ENCODE measurements around the gene TAT. TPM values are rescaled to one million over a fixed set of nuclear protein-coding genes. Genes with fewer than 3 reads are reported as not detected.

The TAT gene
- total RNA-seq, 1 experiment from 2014 or later = 0.68 TPM

DNA sequence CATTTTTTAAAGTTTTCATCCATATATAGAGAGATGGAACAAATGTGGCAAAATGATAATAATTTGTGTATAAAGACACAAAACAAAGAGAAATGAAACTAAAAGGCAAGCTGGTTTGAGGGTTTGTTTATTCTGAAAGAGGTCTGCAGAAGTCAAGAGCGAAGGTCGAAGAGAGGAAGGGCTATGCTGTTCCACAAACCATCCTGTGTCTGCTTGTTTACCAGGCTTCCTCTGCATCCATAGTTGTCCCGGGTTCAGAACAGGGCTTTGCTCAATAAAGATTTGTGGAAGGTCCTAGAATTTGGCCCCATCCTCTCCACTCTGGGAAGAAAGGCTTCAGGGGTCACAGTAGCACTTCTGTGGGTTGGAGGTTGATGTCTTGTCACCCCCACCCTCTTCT lies 46.7 kb upstream of the TAT start (continued):
- TF ChIP-seq ZNF396 (CRISPR knock-in tag; IDR thresholded peaks at IDR 0.05; ENCODE audit: borderline replicate concordance) (no peak), NR1H2 (CRISPR knock-in tag; IDR thresholded peaks at IDR 0.05) (no peak), ZNF138 (CRISPR knock-in tag; conservative IDR thresholded peaks at IDR 0.05) (no peak)

DNA sequence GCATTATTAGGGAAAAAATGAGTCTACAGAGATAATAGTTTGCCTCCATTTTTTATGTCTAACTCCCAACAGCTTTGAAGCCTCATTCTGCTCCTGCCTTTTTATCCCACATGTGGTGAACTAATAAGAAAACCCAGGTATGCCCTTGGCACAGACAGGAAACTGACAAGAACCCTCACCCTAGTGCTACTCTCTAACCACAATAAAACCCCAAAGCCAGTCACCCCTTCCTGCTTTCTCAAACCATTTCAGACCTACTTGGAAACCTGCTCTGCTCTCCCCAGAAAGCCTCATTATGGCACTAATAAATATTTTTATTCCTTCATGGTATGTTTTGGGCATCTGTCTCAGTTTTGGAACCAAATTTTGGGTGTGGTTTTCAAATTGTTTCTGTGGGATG lies 45.2 kb upstream of the TAT start:
- Mint-ChIP-seq H3K9me3 (peaks cover 20% of the 10 kb centered on the region), H3K27ac (no peak overlapping the region), H3K27me3 (ENCODE audit: low read depth) (peaks cover 3% of the 10 kb centered on the region), H3K36me3 (no peaks in the 10 kb centered on the region), H3K4me1 (peaks cover 6% of the 10 kb centered on the region), H3K4me3 (no peak overlapping the region)
- TF ChIP-seq SMAD4 (CRISPR knock-in tag; IDR thresholded peaks at IDR 0.05) (no peak), ZNF232 (CRISPR knock-in tag; IDR thresholded peaks at IDR 0.05) (no peak)
- TF ChIP-seq, protein P1, sequence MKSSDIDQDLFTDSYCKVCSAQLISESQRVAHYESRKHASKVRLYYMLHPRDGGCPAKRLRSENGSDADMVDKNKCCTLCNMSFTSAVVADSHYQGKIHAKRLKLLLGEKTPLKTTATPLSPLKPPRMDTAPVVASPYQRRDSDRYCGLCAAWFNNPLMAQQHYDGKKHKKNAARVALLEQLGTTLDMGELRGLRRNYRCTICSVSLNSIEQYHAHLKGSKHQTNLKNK (CRISPR knock-in tag; IDR thresholded peaks at IDR 0.05) = no peak
- ChIA-PET CTCF (no interaction called here), POLR2A (no interaction called here)
- DNase-seq (ENCODE audit: low spot score) = no peak
- no peak for ATAC-seq

DNA sequence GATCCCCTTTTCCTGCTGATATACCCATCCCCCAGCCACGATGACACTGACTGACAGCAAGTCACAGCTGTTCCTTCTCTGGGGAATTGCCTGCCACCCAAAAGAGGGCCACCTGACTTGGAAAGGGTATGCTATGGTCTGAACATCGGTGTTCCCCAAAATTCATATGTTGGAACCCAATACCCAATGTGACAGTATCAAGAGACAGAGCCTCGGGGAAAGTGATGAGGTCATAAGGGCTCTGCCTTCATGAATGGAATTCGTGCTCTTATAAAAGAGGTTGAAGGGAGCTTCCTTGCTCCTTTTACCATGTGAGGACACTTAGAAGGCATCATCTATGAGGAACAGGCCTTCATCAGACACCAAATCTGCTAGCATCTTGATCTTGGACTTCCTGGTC lies 41.5 kb upstream of the TAT start:
- no peak overlapping the region for H3K4me3 Mint-ChIP-seq
- CTCF ChIA-PET = no interaction called here
- H3K27me3 Mint-ChIP-seq (ENCODE audit: low read depth) = peaks cover 3% of the 10 kb centered on the region
- POLR2A ChIA-PET = no interaction called here
- no peak overlapping the region for H3K27ac Mint-ChIP-seq
- no peak for ATAC-seq
- H3K36me3 Mint-ChIP-seq = no peaks in the 10 kb centered on the region
- peaks cover 20% of the 10 kb centered on the region for H3K9me3 Mint-ChIP-seq
- DNase-seq (ENCODE audit: low spot score) = no peak
- H3K4me1 Mint-ChIP-seq = peaks cover 6% of the 10 kb centered on the region
- TF ChIP-seq, protein P2, sequence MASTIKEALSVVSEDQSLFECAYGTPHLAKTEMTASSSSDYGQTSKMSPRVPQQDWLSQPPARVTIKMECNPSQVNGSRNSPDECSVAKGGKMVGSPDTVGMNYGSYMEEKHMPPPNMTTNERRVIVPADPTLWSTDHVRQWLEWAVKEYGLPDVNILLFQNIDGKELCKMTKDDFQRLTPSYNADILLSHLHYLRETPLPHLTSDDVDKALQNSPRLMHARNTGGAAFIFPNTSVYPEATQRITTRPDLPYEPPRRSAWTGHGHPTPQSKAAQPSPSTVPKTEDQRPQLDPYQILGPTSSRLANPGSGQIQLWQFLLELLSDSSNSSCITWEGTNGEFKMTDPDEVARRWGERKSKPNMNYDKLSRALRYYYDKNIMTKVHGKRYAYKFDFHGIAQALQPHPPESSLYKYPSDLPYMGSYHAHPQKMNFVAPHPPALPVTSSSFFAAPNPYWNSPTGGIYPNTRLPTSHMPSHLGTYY (CRISPR knock-in tag; IDR thresholded peaks at IDR 0.05) = no peak
- TF ChIP-seq ZNF263 (CRISPR knock-in tag; IDR thresholded peaks at IDR 0.05; ENCODE audit: low read depth) = no peak
- TF ChIP-seq, protein P3, sequence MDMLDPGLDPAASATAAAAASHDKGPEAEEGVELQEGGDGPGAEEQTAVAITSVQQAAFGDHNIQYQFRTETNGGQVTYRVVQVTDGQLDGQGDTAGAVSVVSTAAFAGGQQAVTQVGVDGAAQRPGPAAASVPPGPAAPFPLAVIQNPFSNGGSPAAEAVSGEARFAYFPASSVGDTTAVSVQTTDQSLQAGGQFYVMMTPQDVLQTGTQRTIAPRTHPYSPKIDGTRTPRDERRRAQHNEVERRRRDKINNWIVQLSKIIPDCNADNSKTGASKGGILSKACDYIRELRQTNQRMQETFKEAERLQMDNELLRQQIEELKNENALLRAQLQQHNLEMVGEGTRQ (CRISPR knock-in tag; IDR thresholded peaks at IDR 0.05) = no peak
- TF ChIP-seq, protein P4, sequence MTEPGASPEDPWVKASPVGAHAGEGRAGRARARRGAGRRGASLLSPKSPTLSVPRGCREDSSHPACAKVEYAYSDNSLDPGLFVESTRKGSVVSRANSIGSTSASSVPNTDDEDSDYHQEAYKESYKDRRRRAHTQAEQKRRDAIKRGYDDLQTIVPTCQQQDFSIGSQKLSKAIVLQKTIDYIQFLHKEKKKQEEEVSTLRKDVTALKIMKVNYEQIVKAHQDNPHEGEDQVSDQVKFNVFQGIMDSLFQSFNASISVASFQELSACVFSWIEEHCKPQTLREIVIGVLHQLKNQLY (CRISPR knock-in tag; IDR thresholded peaks at IDR 0.05) = no peak
- TF ChIP-seq, protein P5, sequence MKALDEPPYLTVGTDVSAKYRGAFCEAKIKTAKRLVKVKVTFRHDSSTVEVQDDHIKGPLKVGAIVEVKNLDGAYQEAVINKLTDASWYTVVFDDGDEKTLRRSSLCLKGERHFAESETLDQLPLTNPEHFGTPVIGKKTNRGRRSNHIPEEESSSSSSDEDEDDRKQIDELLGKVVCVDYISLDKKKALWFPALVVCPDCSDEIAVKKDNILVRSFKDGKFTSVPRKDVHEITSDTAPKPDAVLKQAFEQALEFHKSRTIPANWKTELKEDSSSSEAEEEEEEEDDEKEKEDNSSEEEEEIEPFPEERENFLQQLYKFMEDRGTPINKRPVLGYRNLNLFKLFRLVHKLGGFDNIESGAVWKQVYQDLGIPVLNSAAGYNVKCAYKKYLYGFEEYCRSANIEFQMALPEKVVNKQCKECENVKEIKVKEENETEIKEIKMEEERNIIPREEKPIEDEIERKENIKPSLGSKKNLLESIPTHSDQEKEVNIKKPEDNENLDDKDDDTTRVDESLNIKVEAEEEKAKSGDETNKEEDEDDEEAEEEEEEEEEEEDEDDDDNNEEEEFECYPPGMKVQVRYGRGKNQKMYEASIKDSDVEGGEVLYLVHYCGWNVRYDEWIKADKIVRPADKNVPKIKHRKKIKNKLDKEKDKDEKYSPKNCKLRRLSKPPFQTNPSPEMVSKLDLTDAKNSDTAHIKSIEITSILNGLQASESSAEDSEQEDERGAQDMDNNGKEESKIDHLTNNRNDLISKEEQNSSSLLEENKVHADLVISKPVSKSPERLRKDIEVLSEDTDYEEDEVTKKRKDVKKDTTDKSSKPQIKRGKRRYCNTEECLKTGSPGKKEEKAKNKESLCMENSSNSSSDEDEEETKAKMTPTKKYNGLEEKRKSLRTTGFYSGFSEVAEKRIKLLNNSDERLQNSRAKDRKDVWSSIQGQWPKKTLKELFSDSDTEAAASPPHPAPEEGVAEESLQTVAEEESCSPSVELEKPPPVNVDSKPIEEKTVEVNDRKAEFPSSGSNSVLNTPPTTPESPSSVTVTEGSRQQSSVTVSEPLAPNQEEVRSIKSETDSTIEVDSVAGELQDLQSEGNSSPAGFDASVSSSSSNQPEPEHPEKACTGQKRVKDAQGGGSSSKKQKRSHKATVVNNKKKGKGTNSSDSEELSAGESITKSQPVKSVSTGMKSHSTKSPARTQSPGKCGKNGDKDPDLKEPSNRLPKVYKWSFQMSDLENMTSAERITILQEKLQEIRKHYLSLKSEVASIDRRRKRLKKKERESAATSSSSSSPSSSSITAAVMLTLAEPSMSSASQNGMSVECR (CRISPR knock-in tag; IDR thresholded peaks at IDR 0.05; ENCODE audit: borderline replicate concordance) = no peak
- no peak for TF ChIP-seq GABPB1 (CRISPR knock-in tag; IDR thresholded peaks at IDR 0.05)
- no peak for TF ChIP-seq ZNF671 (CRISPR knock-in tag; IDR thresholded peaks at IDR 0.05)
- TF ChIP-seq RELA (CRISPR knock-in tag; IDR thresholded peaks at IDR 0.05; ENCODE audit: borderline replicate concordance) = no peak
- no peak for TF ChIP-seq ZNF138 (CRISPR knock-in tag; conservative IDR thresholded peaks at IDR 0.05)
- TF ChIP-seq CREM (CRISPR knock-in tag; IDR thresholded peaks at IDR 0.05) = no peak
- TF ChIP-seq, protein P6, sequence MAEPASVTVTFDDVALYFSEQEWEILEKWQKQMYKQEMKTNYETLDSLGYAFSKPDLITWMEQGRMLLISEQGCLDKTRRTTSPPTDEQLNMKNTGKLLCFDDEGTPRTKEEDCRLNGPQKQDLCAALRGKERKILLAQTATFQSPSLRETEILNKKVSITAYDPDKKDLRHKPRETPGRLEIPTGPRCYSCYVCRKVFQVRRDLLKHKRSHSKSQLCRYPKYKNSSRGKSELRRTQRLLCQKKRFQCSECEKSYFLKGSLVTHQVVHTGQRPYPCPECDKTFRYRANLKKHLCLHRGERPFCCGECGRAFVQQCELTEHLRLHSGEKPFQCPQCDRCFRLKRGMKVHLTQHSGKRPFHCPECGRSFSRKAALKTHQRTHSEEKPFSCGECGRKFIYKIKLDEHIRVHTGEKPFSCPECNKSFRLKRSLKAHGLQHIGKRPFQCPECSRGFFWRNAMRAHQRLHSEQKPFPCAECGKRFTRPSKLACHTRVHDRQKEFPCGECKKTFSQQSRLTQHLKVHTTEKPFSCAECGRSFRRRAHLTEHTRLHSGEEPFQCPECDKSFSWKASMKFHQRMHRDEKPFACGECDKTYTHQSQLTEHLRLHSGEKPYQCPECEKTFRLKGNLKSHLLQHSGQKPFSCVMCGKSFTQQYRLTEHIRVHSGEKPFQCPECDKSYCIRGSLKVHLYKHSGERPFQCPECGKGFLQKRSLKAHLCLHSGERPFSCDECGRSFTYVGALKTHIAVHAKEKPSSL (CRISPR knock-in tag; conservative IDR thresholded peaks at IDR 0.05) = no peak
- TF ChIP-seq IRF2 (CRISPR knock-in tag; IDR thresholded peaks at IDR 0.05; ENCODE audit: borderline replicate concordance, low read depth) = no peak
- no peak for TF ChIP-seq CBFB (CRISPR knock-in tag; IDR thresholded peaks at IDR 0.05; ENCODE audit: low read depth)
- TF ChIP-seq ZNF416 (CRISPR knock-in tag; IDR thresholded peaks at IDR 0.05) = no peak
- TF ChIP-seq MYBL2 (CRISPR knock-in tag; IDR thresholded peaks at IDR 0.05) = no peak
- no peak for TF ChIP-seq OVOL2 (CRISPR knock-in tag; IDR thresholded peaks at IDR 0.05; ENCODE audit: borderline replicate concordance)
- TF ChIP-seq, protein P7, sequence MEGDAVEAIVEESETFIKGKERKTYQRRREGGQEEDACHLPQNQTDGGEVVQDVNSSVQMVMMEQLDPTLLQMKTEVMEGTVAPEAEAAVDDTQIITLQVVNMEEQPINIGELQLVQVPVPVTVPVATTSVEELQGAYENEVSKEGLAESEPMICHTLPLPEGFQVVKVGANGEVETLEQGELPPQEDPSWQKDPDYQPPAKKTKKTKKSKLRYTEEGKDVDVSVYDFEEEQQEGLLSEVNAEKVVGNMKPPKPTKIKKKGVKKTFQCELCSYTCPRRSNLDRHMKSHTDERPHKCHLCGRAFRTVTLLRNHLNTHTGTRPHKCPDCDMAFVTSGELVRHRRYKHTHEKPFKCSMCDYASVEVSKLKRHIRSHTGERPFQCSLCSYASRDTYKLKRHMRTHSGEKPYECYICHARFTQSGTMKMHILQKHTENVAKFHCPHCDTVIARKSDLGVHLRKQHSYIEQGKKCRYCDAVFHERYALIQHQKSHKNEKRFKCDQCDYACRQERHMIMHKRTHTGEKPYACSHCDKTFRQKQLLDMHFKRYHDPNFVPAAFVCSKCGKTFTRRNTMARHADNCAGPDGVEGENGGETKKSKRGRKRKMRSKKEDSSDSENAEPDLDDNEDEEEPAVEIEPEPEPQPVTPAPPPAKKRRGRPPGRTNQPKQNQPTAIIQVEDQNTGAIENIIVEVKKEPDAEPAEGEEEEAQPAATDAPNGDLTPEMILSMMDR (IDR thresholded peaks at IDR 0.05) = no peak
